GM19025 (cell line): Measurements from ENCODE around the gene SERPINB5.
"Not testable (repeated sequence)": the region's sequence is repeated elsewhere in the genome, so short reads cannot be mapped to it uniquely, and the experiment has no call there.

Experiments used
- ATAC-seq: cut with Tn5 transposase; IDR thresholded peaks from one replicate; pipeline ENCODE4 v1.9.1; 2021; ENCODE audit warnings: mild to moderate bottlenecking, low read depth, moderate library complexity; ENCODE audit not compliant: unreplicated experiment

SERPINB5 gene, protein sequence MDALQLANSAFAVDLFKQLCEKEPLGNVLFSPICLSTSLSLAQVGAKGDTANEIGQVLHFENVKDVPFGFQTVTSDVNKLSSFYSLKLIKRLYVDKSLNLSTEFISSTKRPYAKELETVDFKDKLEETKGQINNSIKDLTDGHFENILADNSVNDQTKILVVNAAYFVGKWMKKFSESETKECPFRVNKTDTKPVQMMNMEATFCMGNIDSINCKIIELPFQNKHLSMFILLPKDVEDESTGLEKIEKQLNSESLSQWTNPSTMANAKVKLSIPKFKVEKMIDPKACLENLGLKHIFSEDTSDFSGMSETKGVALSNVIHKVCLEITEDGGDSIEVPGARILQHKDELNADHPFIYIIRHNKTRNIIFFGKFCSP

GRCh38 chr18:63476668-63477067, at the start of gene SERPINB5:
TSS of gene SERPINB5 (plus strand) at chr18:63476958. CDS start at chr18:63484429, 7,471 bp downstream.
- no peak for ATAC-seq

- ATAC-seq = no peak
These were observed 49.2 kb upstream of the SERPINB5 start for GRCh38 chr18:63427558-63427957.

- no peak for ATAC-seq
These were observed 46.2 kb upstream of the SERPINB5 start for GRCh38 chr18:63430526-63430925.

DNA sequence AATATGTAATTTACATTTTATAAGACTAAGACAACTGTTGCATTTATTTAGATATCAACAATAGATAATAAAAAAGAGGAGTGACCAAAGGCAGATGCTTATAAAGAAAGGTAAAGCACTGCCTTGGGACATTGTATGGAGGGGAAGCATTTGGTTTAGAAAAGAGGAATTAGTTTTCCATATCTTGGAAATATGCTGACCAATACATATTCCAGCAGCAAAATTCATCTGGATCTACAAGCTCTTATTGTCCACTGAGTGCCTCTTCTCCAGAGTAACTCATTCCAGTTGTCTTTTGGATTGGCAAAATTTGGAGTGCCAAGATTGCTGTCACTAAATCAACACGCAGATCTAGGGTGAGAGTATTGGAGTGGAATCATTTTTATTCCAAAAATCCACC, 45.6 kb upstream of the SERPINB5 start:
- no peak for ATAC-seq

GRCh38 chr18:63433334-63433866, 43.4 kb upstream of the SERPINB5 start:
- ATAC-seq = no peak

GRCh38 chr18:63438181-63438580, 38.6 kb upstream of the SERPINB5 start:
- ATAC-seq = no peak

- no peak for ATAC-seq
These were observed 37.4 kb upstream of the SERPINB5 start for GRCh38 chr18:63439334-63439733.

- ATAC-seq = no peak
These were observed 36.5 kb upstream of the SERPINB5 start for GRCh38 chr18:63440219-63440618.

GRCh38 chr18:63440881-63441280, 35.9 kb upstream of the SERPINB5 start:
- ATAC-seq = no peak

DNA sequence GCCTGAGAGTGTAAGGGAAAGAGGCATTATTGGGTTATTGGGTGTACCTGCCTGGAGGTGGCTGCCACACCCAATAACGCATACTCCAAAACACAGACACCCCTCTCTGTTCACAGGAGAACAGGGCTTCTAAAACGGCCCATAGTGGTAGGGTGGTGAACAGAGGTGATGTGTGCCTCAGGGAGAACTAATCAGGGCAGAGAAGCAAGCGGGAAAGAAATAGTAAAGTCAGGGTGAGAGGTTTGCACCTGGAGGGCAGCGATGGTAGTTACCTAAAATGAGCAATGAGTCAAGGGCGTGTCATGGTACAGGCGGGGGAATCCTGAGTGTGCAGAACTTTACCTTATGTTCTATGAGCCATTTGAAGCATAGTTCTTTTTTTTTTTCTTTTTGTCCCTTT, 32.9 kb upstream of the SERPINB5 start:
- no peak for ATAC-seq

- ATAC-seq = no peak
These were observed 32.2 kb upstream of the SERPINB5 start for GRCh38 chr18:63444580-63444979.

- no peak for ATAC-seq
These were observed 31.7 kb upstream of the SERPINB5 start for GRCh38 chr18:63445037-63445436.

DNA sequence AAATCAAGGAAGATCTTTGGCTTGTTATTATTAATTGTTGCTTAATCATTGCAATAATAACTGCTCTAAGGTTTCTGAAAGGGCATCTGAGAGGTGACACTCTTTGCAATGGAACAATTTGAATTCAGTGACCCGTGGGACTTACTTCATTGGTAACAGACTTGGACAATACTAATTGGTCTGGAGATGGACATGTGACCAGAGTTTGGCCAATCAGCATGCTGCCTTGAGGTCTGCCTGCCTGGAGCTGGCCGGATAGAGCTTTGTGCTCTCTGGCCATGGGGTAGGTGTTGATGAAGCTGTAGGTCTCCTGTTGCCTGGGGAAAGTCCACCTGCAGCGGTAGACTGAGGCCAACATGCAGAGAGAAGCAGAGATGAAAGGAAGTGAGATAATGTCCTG, 30.5 kb upstream of the SERPINB5 start:
- no peak for ATAC-seq

DNA sequence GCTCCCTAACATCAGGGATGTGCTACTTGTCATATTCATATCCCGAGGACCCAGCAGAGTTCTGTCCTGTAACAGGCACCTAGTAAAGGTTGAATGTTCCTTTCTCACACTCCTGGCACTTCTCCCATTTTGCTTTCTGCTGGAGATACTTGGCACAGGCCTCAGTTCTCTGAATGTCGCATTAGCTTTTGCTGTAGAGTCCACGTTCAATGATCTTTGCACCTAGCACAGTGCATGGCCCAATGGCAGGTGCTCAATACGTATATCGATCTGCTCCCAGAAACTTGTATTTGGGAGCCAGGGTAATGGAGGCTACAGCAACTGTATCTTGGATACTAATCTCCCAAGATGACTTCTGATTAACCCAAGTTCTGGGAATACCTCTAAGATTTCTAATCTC, 29.7 kb upstream of the SERPINB5 start:
- no peak for ATAC-seq

DNA sequence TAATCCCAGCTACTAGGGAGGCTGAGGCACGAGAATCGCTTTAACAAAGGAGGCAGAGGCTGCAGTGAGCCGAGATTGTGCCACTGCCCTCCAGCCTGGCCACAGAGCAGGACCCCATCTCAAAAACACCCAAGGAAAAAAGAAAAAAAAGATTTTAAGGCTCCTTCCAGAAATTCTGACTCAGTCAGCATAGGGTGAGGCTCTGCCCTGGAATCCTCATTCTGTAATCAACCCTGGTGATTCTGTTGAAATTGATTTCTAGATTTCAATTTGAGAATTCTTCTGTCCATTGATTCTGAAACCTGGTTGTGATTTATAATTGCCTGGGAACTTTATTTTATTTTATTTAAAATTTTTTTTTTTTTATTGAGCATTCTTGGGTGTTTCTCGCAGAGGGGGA, 27.3 kb upstream of the SERPINB5 start:
- ATAC-seq = no peak

DNA sequence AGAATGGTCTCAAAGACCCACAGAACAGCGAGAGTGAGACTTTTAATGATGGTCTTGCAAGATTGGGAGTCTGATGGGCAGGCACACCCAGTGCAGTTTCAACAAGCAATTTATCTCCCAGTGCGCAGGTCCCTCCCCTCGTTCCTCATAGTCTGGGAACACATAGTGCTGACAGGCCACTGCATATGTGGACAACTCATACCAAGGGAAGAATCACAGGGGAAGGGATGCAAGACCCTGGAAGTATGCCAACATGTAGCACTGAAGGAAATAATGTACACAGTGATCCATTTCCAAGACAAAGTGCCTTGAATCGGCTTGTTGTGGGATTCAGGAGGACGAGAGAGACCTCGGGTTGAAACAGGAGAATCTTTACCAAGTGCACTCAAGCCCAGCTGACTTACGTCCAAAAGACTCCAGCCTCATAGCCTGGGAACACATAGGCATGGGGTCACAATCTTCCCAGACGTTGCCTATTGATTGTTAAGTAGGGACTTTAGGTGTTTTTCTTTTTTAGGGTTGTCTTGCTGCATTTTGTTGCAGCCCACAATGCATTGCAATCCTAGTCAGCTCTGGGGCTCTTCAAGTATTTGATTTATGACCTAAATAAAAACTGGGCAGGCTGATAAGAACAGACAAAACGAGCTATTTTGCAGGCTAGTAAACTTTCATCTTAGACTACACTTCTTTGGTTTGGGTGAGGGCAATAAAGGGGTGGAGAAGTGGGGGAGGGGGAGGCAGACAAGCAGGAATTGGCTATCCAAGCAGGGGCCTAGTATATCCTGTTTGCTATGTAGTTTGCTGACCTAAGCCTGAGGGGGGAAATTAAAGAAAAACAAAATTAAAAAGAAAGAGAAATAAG, 24.7 kb upstream of the SERPINB5 start:
- ATAC-seq = no peak

- not testable (repeated sequence) for ATAC-seq
These were observed 24.0 kb upstream of the SERPINB5 start for GRCh38 chr18:63452751-63453150.

- no peak for ATAC-seq
These were observed 22.3 kb upstream of the SERPINB5 start for GRCh38 chr18:63454497-63454896.

DNA sequence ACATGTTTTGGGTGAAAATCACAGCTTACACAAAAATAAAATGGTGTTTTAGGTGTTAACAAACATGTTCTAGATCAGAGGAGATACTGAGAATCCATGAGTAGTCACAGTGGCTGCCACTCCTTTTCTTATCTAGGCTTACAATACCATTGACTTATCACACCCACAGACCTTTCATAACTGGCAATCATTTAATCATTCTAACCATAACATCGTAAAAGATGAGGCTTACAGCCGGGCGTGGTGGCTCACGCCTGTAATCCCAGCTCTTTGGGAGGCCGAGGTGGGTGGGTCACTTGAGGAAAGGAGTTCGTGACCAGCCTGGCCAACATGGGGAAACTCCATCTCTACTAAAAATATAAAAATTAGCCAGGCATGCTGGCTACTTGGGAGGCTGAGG, 18.8 kb upstream of the SERPINB5 start:
- ATAC-seq = no peak

- ATAC-seq = no peak
These were observed 16.3 kb upstream of the SERPINB5 start for GRCh38 chr18:63460414-63460813.

DNA sequence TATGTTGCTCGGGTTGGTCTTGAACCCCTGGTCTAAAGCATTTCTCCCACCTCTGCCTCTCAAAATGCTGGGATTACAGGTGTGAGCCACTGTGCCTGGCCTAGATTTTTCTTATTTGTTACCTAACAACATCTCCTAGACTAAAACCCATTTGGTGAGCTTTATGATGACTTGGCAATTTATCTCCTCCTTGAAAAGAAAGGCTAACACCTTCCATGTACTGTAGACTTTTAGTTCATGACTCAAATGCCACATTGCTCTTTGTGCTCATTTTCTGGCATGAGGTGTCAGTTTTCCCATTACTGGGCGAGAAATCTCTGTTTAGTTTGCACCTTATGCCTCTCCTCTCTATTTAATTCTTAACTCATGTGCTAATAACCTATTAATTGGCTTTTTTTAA, 12.3 kb upstream of the SERPINB5 start:
- ATAC-seq = no peak
